ENCODE data around the gene AOPEP.

GRCh38 chr9:95107001-95107749, 380.7 kb downstream of the AOPEP start:
- TF ChIP-seq POLR2AphosphoS5 (IDR thresholded peaks at IDR 0.05; ENCODE audit: low read depth, low read length) (no peak), POLR2A (IDR thresholded peaks at IDR 0.05; ENCODE audit: low read depth, low read length) (no peak)

Measured in GM12891 (cell line).